ENCODE data around the gene TMPRSS11E. TPM values are rescaled to one million over a fixed set of nuclear protein-coding genes. Genes with fewer than 3 reads are reported as not detected.
"Not testable (repeated sequence)": the region's sequence is repeated elsewhere in the genome, so short reads cannot be mapped to it uniquely, and the experiment has no call there.

TMPRSS11E gene
- total and polyA plus RNA-seq, 10 of the 15 experiments (the other 5 are each of a cell fraction or from before 2014, with no cell fraction given): not detected

DNA sequence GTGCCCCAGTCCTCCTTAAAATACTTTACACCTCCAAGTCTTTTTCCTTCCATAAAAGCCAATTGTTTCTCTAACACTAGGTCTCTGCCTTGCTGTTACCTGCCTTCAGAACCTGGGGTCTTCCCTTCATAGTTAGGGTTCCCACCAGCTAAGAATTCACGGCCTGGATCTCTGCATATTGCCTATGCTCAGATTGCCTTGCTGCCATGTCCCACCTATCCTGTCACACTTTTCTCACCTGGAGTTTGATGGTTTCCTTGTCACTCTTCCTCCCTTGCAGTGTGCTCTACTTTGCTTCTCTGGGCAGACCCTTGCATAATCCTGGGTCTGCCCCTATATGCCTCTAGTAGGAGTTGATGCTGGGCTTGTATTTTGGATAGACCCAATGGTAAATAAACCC lies 36.6 kb upstream of the TMPRSS11E start (continued):
- TF ChIP-seq, protein P1, sequence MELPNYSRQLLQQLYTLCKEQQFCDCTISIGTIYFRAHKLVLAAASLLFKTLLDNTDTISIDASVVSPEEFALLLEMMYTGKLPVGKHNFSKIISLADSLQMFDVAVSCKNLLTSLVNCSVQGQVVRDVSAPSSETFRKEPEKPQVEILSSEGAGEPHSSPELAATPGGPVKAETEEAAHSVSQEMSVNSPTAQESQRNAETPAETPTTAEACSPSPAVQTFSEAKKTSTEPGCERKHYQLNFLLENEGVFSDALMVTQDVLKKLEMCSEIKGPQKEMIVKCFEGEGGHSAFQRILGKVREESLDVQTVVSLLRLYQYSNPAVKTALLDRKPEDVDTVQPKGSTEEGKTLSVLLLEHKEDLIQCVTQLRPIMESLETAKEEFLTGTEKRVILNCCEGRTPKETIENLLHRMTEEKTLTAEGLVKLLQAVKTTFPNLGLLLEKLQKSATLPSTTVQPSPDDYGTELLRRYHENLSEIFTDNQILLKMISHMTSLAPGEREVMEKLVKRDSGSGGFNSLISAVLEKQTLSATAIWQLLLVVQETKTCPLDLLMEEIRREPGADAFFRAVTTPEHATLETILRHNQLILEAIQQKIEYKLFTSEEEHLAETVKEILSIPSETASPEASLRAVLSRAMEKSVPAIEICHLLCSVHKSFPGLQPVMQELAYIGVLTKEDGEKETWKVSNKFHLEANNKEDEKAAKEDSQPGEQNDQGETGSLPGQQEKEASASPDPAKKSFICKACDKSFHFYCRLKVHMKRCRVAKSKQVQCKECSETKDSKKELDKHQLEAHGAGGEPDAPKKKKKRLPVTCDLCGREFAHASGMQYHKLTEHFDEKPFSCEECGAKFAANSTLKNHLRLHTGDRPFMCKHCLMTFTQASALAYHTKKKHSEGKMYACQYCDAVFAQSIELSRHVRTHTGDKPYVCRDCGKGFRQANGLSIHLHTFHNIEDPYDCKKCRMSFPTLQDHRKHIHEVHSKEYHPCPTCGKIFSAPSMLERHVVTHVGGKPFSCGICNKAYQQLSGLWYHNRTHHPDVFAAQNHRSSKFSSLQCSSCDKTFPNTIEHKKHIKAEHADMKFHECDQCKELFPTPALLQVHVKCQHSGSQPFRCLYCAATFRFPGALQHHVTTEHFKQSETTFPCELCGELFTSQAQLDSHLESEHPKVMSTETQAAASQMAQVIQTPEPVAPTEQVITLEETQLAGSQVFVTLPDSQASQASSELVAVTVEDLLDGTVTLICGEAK (IDR thresholded peaks at IDR 0.05; ENCODE audit: borderline replicate concordance): no peak

DNA sequence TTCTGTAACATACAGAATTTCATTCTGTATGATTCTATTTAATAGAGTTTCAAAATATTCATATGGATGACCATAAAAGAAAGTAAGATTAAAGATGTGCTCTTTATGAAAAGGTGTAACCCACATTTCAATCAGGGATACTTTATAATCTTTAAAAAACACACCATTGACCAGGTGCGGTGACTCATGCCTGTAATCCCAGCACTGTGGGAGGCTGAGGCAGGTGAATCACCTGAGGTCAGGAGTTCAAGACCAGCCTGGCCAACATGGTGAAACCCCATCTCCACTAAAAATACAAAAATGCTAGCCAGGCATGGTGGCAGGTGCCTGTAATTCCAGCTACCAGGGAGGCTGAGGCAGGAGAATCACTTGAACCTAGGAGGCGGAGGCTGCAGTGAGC lies 35.2 kb upstream of the TMPRSS11E start:
- H3K4me1 ChIP-seq (ENCODE audit: control insufficient read depth, insufficient read depth, low read length); H3K9me3 ChIP-seq (replicated peaks; ENCODE audit: control insufficient read depth, insufficient read depth, low read length); H4K20me1 ChIP-seq (ENCODE audit: control insufficient read depth, insufficient read depth); BruUV-seq (replicated peaks); RAD21 ChIA-PET (ENCODE audit: unreplicated experiment); H3K4me2 ChIP-seq (ENCODE audit: control insufficient read depth, insufficient read depth); H3K36me3 ChIP-seq (ENCODE audit: control insufficient read depth in 2 of 2, insufficient read depth in 2 of 2, low read length in 1 of 2); H2AFZ ChIP-seq (ENCODE audit: control insufficient read depth, low read depth, low read length); H3K9ac ChIP-seq (ENCODE audit: control insufficient read depth, insufficient read depth, low read length); H3K27me3 ChIP-seq (replicated peaks in 1 of 2; ENCODE audit: control insufficient read depth in 2 of 2, insufficient read depth in 2 of 2, low read length in 1 of 2); ATAC-seq; POLR2A ChIA-PET; H3K4me3 ChIP-seq; CTCF ChIA-PET; DNase-seq (ENCODE audit: low read depth, low spot score); H3K27ac ChIP-seq (ENCODE audit: control insufficient read depth, insufficient read depth); H3K79me2 ChIP-seq (ENCODE audit: control insufficient read depth, insufficient read depth, low read length); intact Hi-C loops (cut with micrococcal nuclease; ENCODE audit: unreplicated experiment); FAIRE-seq; SMC1A ChIA-PET (ENCODE audit: uncharacterized antibody, unreplicated experiment); in situ Hi-C loops (cut with MboI): not testable (repeated sequence)
- 83% methylated on average over 2 of the region's 2 CpGs for WGBS (ENCODE audit: insufficient coverage, insufficient replicate concordance, low lambda C conversion rate, missing lambda C conversion rate)

DNA sequence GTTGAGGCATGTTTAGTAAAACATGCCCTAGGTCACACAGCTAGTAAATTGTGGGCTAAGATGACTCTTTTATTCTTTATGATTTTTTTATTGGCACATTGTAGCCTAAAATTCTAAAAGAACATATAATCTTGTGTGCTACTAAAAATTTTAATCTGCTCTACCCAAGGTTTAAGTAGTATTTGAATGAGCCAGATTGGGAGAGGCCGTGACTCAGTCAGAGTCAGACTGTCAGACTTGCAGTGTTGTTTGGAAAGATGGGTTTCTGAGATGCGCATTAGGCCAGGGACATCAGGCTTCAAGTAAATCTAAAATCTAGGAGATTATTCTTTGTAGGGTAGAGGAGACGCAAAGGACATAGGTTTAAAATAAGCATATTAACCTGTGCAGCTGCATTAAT lies 30.7 kb upstream of the TMPRSS11E start:
- 63% methylated on average over 3 of the region's 3 CpGs for WGBS (ENCODE audit: insufficient coverage, insufficient replicate concordance, low lambda C conversion rate, missing lambda C conversion rate)
- ATAC-seq (no peak), DNase-seq (ENCODE audit: low read depth, low spot score) (no peak), FAIRE-seq (no peak)
- ChIA-PET POLR2A (no interaction called here), SMC1A (ENCODE audit: uncharacterized antibody, unreplicated experiment) (no interaction called here), CTCF (no interaction called here), RAD21 (ENCODE audit: unreplicated experiment) (no interaction called here)
- BruUV-seq (replicated peaks): no TSS peak
- Histone ChIP-seq H3K4me1 (ENCODE audit: control insufficient read depth, insufficient read depth, low read length) (no peaks in the 10 kb centered on the region), H3K79me2 (ENCODE audit: control insufficient read depth, insufficient read depth, low read length) (no peaks in the 10 kb centered on the region), H3K27ac (ENCODE audit: control insufficient read depth, insufficient read depth) (no peak overlapping the region), H2AFZ (ENCODE audit: control insufficient read depth, low read depth, low read length) (no peak overlapping the region), H3K4me2 (ENCODE audit: control insufficient read depth, insufficient read depth) (no peak overlapping the region), H3K9ac (ENCODE audit: control insufficient read depth, insufficient read depth, low read length) (no peak overlapping the region), H4K20me1 (ENCODE audit: control insufficient read depth, insufficient read depth) (no peaks in the 10 kb centered on the region), H3K27me3 (replicated peaks in 1 of 2; ENCODE audit: control insufficient read depth in 2 of 2, insufficient read depth in 2 of 2, low read length in 1 of 2) (no peaks in the 10 kb centered on the region), H3K36me3 (ENCODE audit: control insufficient read depth in 2 of 2, insufficient read depth in 2 of 2, low read length in 1 of 2) (no peaks in the 10 kb centered on the region), H3K4me3 (no peak overlapping the region), H3K9me3 (replicated peaks; ENCODE audit: control insufficient read depth, insufficient read depth, low read length) (no peaks in the 10 kb centered on the region)
- in situ Hi-C loops (cut with MboI): no loop called here
- intact Hi-C loops (cut with micrococcal nuclease; ENCODE audit: unreplicated experiment): no loop called here
- TF ChIP-seq IRF4 (IDR thresholded peaks at IDR 0.05; ENCODE audit: low read depth, low read length) (no peak), CEBPB (IDR thresholded peaks at IDR 0.05; ENCODE audit: borderline replicate concordance in 1 of 2, low read depth in 2 of 2, low read length in 2 of 2) (no peak), KLF5 (IDR thresholded peaks at IDR 0.05; ENCODE audit: partially characterized antibody) (no peak), RCOR1 (conservative IDR thresholded peaks at IDR 0.05; ENCODE audit: low read depth, low read length) (no peak), SMAD1 (IDR thresholded peaks at IDR 0.05; ENCODE audit: low read depth, partially characterized antibody) (no peak), BCL11A (IDR thresholded peaks at IDR 0.05; ENCODE audit: low read depth, low read length) (no peak)
- TF ChIP-seq, protein P2, sequence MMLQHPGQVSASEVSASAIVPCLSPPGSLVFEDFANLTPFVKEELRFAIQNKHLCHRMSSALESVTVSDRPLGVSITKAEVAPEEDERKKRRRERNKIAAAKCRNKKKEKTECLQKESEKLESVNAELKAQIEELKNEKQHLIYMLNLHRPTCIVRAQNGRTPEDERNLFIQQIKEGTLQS (IDR thresholded peaks at IDR 0.05; ENCODE audit: borderline replicate concordance, extremely low read depth, low read depth, low read length): no peak
- TF ChIP-seq, protein P3, sequence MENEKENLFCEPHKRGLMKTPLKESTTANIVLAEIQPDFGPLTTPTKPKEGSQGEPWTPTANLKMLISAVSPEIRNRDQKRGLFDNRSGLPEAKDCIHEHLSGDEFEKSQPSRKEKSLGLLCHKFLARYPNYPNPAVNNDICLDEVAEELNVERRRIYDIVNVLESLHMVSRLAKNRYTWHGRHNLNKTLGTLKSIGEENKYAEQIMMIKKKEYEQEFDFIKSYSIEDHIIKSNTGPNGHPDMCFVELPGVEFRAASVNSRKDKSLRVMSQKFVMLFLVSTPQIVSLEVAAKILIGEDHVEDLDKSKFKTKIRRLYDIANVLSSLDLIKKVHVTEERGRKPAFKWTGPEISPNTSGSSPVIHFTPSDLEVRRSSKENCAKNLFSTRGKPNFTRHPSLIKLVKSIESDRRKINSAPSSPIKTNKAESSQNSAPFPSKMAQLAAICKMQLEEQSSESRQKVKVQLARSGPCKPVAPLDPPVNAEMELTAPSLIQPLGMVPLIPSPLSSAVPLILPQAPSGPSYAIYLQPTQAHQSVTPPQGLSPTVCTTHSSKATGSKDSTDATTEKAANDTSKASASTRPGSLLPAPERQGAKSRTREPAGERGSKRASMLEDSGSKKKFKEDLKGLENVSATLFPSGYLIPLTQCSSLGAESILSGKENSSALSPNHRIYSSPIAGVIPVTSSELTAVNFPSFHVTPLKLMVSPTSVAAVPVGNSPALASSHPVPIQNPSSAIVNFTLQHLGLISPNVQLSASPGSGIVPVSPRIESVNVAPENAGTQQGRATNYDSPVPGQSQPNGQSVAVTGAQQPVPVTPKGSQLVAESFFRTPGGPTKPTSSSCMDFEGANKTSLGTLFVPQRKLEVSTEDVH (IDR thresholded peaks at IDR 0.05; ENCODE audit: low read depth, partially characterized antibody): no peak
